ENCODE results near the gene TMEM244. TPM values are rescaled to one million over a fixed set of nuclear protein-coding genes. Genes with fewer than 3 reads are reported as not detected.

Gene TMEM244
- total RNA-seq, 4 donors from 2014 or later = not detected

DNA sequence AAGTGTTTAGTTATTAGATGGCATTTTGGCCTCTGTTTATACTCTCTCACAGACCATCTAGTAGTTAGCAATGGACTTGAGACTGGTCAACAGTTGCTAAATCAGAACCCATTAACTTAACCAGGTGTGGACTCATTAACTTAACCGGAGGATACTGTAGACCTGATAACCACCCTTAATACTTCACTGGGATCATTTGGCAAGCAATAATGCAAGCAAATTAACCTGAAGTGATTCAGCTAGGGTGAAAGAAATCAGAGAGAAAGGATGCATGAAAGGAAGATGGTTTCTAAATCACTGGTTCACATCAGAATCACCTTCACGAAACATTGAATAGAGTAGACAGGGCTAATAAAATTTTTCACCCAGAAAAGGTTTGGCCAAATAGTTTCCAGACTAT is 73.3 kb downstream of the TMEM244 start:
- DNase-seq (ENCODE audit: low spot score in 2 of 2) = no peak
- intact Hi-C loops (cut with DNase I; ENCODE audit: low total_unique reads) = no loop called here
- WGBS, 2 donors = 85 to 94% methylated on average over 2 of the region's 2 CpGs
- H3K4me3 ChIP-seq (ENCODE audit: low read depth, poor library complexity, severe bottlenecking) = no peak overlapping the region
- TF ChIP-seq, protein P1, sequence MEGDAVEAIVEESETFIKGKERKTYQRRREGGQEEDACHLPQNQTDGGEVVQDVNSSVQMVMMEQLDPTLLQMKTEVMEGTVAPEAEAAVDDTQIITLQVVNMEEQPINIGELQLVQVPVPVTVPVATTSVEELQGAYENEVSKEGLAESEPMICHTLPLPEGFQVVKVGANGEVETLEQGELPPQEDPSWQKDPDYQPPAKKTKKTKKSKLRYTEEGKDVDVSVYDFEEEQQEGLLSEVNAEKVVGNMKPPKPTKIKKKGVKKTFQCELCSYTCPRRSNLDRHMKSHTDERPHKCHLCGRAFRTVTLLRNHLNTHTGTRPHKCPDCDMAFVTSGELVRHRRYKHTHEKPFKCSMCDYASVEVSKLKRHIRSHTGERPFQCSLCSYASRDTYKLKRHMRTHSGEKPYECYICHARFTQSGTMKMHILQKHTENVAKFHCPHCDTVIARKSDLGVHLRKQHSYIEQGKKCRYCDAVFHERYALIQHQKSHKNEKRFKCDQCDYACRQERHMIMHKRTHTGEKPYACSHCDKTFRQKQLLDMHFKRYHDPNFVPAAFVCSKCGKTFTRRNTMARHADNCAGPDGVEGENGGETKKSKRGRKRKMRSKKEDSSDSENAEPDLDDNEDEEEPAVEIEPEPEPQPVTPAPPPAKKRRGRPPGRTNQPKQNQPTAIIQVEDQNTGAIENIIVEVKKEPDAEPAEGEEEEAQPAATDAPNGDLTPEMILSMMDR (IDR thresholded peaks at IDR 0.05) = no peak
- no peak for TF ChIP-seq POLR2A (IDR thresholded peaks at IDR 0.05)

DNA sequence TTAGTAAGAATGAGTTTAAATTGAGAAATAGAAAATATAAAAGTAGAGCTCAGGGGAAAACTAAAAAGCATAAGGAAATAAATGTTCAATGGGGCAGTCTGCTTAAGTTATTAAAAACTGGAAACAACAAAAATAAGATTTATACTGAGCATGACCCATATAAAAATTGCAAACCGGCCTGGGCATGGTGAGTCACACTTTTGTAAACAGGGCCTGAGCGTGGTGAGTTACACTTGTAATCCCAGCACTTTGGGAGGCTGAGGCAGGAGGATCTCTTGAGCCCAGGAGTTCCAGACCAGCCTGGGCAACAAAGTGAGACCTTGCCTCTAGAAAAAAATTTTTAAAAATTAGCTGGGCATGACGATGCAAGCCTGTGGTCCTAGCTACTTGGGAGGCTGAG is 74.6 kb downstream of the TMEM244 start:
- H3K4me3 ChIP-seq (ENCODE audit: low read depth, poor library complexity, severe bottlenecking) = no peak overlapping the region
- 72 to 73% methylated on average over 3 of the region's 3 CpGs for WGBS, 2 donors
- TF ChIP-seq, protein P1 (IDR thresholded peaks at IDR 0.05) = no peak
- no peak for TF ChIP-seq POLR2A (IDR thresholded peaks at IDR 0.05)
- intact Hi-C loops (cut with DNase I; ENCODE audit: low total_unique reads) = no loop called here
- no peak for DNase-seq (ENCODE audit: low spot score in 2 of 2)

DNA sequence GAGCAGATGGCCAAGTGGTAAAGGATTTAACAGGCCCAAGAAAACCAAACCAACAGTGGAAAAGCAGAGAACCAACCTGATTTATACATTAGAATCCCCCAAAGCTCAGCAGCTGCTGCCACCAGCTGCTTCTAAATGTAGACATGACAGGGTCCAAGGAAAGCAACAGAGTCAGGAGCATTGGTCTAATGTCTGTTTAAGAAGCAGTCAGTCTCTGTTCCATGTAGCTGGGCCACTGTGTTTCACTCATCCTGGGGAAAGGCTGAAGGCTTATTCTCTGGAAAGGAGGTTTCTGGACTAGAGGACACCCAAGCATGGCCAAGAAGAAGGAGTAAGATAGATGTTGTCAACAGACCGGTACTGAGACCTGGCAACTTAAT is 75.4 kb downstream of the TMEM244 start:
- DNase-seq (ENCODE audit: low spot score in 2 of 2) = no peak
- no peak overlapping the region for H3K4me3 ChIP-seq (ENCODE audit: low read depth, poor library complexity, severe bottlenecking)
- no peak for TF ChIP-seq POLR2A (IDR thresholded peaks at IDR 0.05)
- TF ChIP-seq, protein P1 (IDR thresholded peaks at IDR 0.05) = no peak
- intact Hi-C loops (cut with DNase I; ENCODE audit: low total_unique reads) = no loop called here
- 65 to 75% methylated on average over 1 of the region's 1 CpG for WGBS, 2 donors

DNA sequence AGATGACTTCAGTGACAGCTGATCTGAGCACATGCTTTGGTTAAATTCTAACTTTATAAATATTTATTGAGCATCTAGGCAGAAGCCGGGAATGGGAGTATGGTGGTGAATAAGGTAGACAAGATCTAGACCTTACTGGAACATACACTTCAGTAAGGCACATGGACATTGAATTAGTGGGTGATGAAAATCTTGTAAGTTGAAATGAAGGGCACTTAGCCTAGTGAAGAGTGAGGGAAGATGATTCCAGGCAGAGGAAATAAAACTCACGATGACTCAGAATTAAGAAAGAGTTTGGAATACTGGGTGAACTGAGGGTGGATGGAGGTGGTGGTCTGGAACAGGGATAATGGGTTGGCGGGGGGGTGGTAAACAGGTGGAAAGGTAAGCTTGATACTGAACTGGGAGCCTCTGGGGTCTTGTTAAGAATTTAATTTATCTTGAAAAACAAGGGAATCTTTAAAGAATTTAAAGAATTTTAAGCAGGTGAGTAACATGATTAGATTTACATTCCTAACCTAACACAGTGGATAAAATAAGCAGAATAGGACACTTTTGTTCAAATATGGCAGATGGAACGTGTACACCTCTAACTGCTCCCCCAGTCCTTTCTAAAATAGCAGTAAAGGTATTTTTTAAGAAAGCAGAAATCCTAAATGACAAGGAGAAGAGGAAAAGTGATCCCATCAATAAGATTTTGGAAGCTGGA is 75.9 kb downstream of the TMEM244 start:
- DNase-seq (ENCODE audit: low spot score in 2 of 2) = no peak
- H3K4me3 ChIP-seq (ENCODE audit: low read depth, poor library complexity, severe bottlenecking) = no peak overlapping the region
- intact Hi-C loops (cut with DNase I; ENCODE audit: low total_unique reads) = no loop called here
- no peak for TF ChIP-seq POLR2A (IDR thresholded peaks at IDR 0.05)
- TF ChIP-seq, protein P1 (IDR thresholded peaks at IDR 0.05) = no peak
- WGBS, 2 donors = 65 to 77% methylated on average over 4 of the region's 4 CpGs

Other genes starting within 250 kb of the TMEM244 start
- gene ARHGAP18, start 151.1 kb downstream of the TMEM244 start, total RNA-seq = 10 to 100 TPM in 1 of 4 donors, 1 to 10 TPM in 3; 5.1 to 12.7 (median 7.7) TPM
- gene L3MBTL3, start 157.3 kb upstream of the TMEM244 start, total RNA-seq = 10 to 100 TPM in 1 of 4 donors, 1 to 10 TPM in 3; 4.0 to 10.0 (median 5.9) TPM